A673 (cell line): ENCODE data around the gene EMX1.

Source experiments
- EZH2 ChIP-seq: fragments of 200-600 bp; sonication (generic); IDR thresholded peaks from 2 replicates; pipeline ENCODE4 v1.6.1; 2017; ENCODE audit warnings: borderline replicate concordance, low read depth, mild to moderate bottlenecking, mixed read lengths, antibody characterized with exemption, low read length; ENCODE audit not compliant: poor library complexity, severe bottlenecking
- TF ChIP-seq, protein P1 (sequence below): fragments of 300-800, 200-600 bp; sonication (generic); conservative IDR thresholded peaks from 2 replicates; pipeline ENCODE4 v1.5.1; 2017; ENCODE audit warnings: low read depth, mild to moderate bottlenecking, antibody characterized with exemption, low read length, moderate library complexity, mixed read lengths

DNA sequence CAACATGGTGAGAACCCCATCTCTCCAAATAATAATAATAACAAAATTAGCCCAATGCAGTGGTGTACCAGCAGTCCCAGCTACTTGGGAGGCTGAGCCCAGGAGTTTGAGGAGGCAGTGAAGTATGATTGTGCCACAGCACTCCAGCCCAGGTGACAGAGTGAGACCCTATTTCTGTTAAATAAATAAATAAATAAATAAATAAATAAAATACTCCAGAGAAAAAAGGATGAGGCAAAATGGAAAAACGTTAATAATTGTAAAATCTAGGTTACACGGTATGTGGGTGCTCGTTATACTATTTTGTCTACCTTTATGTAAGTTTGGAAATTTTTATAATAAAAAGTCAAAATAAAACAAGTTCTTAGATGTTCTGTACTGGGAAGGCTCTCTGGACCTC lies 8.6 kb upstream of the EMX1 start:
- TF ChIP-seq, protein P1, sequence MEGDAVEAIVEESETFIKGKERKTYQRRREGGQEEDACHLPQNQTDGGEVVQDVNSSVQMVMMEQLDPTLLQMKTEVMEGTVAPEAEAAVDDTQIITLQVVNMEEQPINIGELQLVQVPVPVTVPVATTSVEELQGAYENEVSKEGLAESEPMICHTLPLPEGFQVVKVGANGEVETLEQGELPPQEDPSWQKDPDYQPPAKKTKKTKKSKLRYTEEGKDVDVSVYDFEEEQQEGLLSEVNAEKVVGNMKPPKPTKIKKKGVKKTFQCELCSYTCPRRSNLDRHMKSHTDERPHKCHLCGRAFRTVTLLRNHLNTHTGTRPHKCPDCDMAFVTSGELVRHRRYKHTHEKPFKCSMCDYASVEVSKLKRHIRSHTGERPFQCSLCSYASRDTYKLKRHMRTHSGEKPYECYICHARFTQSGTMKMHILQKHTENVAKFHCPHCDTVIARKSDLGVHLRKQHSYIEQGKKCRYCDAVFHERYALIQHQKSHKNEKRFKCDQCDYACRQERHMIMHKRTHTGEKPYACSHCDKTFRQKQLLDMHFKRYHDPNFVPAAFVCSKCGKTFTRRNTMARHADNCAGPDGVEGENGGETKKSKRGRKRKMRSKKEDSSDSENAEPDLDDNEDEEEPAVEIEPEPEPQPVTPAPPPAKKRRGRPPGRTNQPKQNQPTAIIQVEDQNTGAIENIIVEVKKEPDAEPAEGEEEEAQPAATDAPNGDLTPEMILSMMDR, result no peak
- no peak for TF ChIP-seq EZH2
